Stomach (tissue), 4 donors: ENCODE measurements around the gene RANGRF.

Experiments used
- CTCF ChIP-seq, 7 experiments: fragments of 450-650 bp in 4 of 7; fragments of 200-600 bp in 3 of 7; sonication (generic) in 3 of 7; IDR thresholded peaks; one replicate each; pipeline ENCODE4 v1.5.1; 2016 to 2019; ENCODE audit warnings: antibody characterized with exemption in 7 of 7, control low read depth in 2 of 7, mild to moderate bottlenecking in 1 of 7
- POLR2A ChIP-seq, 4 donors: fragments of 450-650 bp; IDR thresholded peaks; one replicate each; pipeline ENCODE4 v1.6.1; 2016; ENCODE audit warnings: antibody characterized with exemption in 4 of 4, control low read depth in 2 of 4, mild to moderate bottlenecking in 1 of 4, moderate library complexity in 1 of 4

DNA sequence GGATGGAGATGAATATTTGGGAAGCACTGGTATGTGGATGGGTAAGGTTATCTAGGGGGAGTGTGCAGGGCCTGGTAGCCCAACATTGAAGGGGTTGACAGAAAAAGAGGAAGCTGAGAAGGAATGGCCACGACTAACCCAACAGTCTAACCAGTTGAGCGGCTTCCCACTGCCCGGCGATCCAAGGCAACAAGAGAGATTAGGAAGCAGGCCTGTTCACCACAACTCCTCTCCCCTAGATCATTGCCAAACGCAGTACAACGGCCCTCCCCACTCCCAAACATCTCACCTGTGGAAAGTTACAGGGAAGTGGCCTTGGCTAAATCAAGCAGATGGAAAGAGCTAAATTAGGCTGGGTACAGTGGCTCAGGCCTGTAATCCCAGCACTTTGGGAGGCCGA is 11.2 kb upstream of the RANGRF start:
- no peak for TF ChIP-seq CTCF (IDR thresholded peaks at IDR 0.05)
- TF ChIP-seq POLR2A (IDR thresholded peaks at IDR 0.05): no peak
